HAP-1 (cell line): ENCODE data around the gene RALA.

Source experiments
- DNase-seq, 2 experiments: peaks; one replicate each; pipeline ENCODE4 v3.0.0-alpha.2; 2016 to 2020; ENCODE audit warnings: low spot score in 2 of 2
- H3K27me3 ChIP-seq: fragments of 250-450 bp; sonication (Bioruptor Pico); 2 replicates; pipeline ENCODE4 v1.5.1; 2020; ENCODE audit warnings: low read depth, mild to moderate bottlenecking, moderate library complexity
- H3K36me3 ChIP-seq: fragments of 250-450 bp; sonication (Bioruptor Pico); replicated peaks from 2 replicates; pipeline ENCODE4 v1.5.1; 2020; ENCODE audit warnings: mild to moderate bottlenecking
- H3K4me1 ChIP-seq: fragments of 250-450 bp; sonication (Bioruptor Pico); 2 replicates; pipeline ENCODE4 v1.5.1; 2020; ENCODE audit warnings: mild to moderate bottlenecking
- H3K4me3 ChIP-seq: fragments of 250-450 bp; sonication (Bioruptor Pico); 2 replicates; pipeline ENCODE4 v1.5.1; 2020; ENCODE audit warnings: mild to moderate bottlenecking, moderate library complexity
- H3K9me3 ChIP-seq: fragments of 250-450 bp; sonication (Bioruptor Pico); 2 replicates; pipeline ENCODE4 v1.5.1; 2020; ENCODE audit warnings: mild to moderate bottlenecking, moderate library complexity
- in situ Hi-C: fragments of 300-500 bp; cut with MboI; formaldehyde crosslinking; loops from 3 replicates; pipeline ENCODE4 v1.14.3; 2020; ENCODE audit warnings: low sequenced_read_pairs, inconsistent platforms, mixed read lengths

Gene RALA

GRCh38 chr7:39644170-39644569 is 20.8 kb downstream of the RALA start:
- DNase-seq = no peak
- Histone ChIP-seq H3K27me3 (no peaks in the 10 kb centered on the region), H3K4me1 (no peaks in the 10 kb centered on the region; the same call in 1 of the 2 replicates), H3K36me3 (no peaks in the 10 kb centered on the region), H3K4me3 (no peak overlapping the region), H3K9me3 (no peaks in the 10 kb centered on the region)
- in situ Hi-C loops = no loop called here

- no peaks in the 10 kb centered on the region for H3K9me3 ChIP-seq
These were observed 22.4 kb downstream of the RALA start for GRCh38 chr7:39645482-39646407.

GRCh38 chr7:39647816-39648215 is 24.4 kb downstream of the RALA start:
- Histone ChIP-seq H3K36me3 (no peaks in the 10 kb centered on the region), H3K9me3 (no peaks in the 10 kb centered on the region), H3K27me3 (no peaks in the 10 kb centered on the region), H3K4me3 (no peak overlapping the region), H3K4me1 (no peaks in the 10 kb centered on the region)
- DNase-seq = no peak
- in situ Hi-C loops = no loop called here

More at GRCh38 chr7:39645482-39646407, 22.4 kb downstream of the RALA start:
- Histone ChIP-seq H3K4me1 (no peaks in the 10 kb centered on the region; the same call in 1 of the 2 replicates), H3K36me3 (no peaks in the 10 kb centered on the region), H3K27me3 (no peaks in the 10 kb centered on the region), H3K4me3 (no peak overlapping the region)
- DNase-seq = no peak
- in situ Hi-C loops = no loop called here

- in situ Hi-C loops = no loop called here
- no peaks in the 10 kb centered on the region for H3K36me3 ChIP-seq
- H3K4me1 ChIP-seq = peaks cover 7% of the 10 kb centered on the region
- DNase-seq = no peak
- H3K4me3 ChIP-seq = no peak overlapping the region
- no peaks in the 10 kb centered on the region for H3K27me3 ChIP-seq
- H3K9me3 ChIP-seq = 0 out of 2 replicates have a peak, but pooled peaks cover 4% of the 10 kb centered on the region
These were observed 27.3 kb downstream of the RALA start for GRCh38 chr7:39650676-39651075.

GRCh38 chr7:39651265-39651664 is 27.9 kb downstream of the RALA start:
- in situ Hi-C loops = no loop called here
- Histone ChIP-seq H3K4me1 (peaks cover 11% of the 10 kb centered on the region), H3K27me3 (no peaks in the 10 kb centered on the region), H3K36me3 (no peaks in the 10 kb centered on the region), H3K9me3 (0 out of 2 replicates have a peak, but pooled peaks cover 4% of the 10 kb centered on the region), H3K4me3 (no peak overlapping the region)
- DNase-seq = no peak

GRCh38 chr7:39656415-39656814 is 33.0 kb downstream of the RALA start:
- Histone ChIP-seq H3K4me3 (no peak overlapping the region), H3K27me3 (no peaks in the 10 kb centered on the region), H3K9me3 (0 out of 2 replicates have a peak, but pooled peaks cover 4% of the 10 kb centered on the region), H3K4me1 (peaks cover 13% of the 10 kb centered on the region), H3K36me3 (no peaks in the 10 kb centered on the region; the same call in 1 of the 2 replicates)
- in situ Hi-C loops = no loop called here
- peak; percentile 16 to 83 for DNase-seq

GRCh38 chr7:39659356-39660013 is 36.1 kb downstream of the RALA start:
- Histone ChIP-seq H3K27me3 (no peaks in the 10 kb centered on the region), H3K4me3 (no peak overlapping the region), H3K36me3 (no peaks in the 10 kb centered on the region; the same call in 1 of the 2 replicates), H3K9me3 (peaks cover 11% of the 10 kb centered on the region), H3K4me1 (peaks cover 13% of the 10 kb centered on the region)
- DNase-seq = no peak
- in situ Hi-C loops = no loop called here

GRCh38 chr7:39661960-39662359 is 38.6 kb downstream of the RALA start:
- in situ Hi-C loops = no loop called here
- no peak for DNase-seq
- H3K9me3 ChIP-seq = peaks cover 8% of the 10 kb centered on the region
- H3K4me1 ChIP-seq = no peaks in the 10 kb centered on the region
- H3K27me3 ChIP-seq = no peaks in the 10 kb centered on the region
- no peaks in the 10 kb centered on the region; the same call in 1 of the 2 replicates for H3K36me3 ChIP-seq
- no peak overlapping the region for H3K4me3 ChIP-seq

GRCh38 chr7:39663263-39663662 is 39.9 kb downstream of the RALA start:
- in situ Hi-C loops = no loop called here
- Histone ChIP-seq H3K9me3 (peaks cover 8% of the 10 kb centered on the region), H3K27me3 (no peaks in the 10 kb centered on the region), H3K36me3 (no peaks in the 10 kb centered on the region; the same call in 1 of the 2 replicates), H3K4me1 (no peaks in the 10 kb centered on the region), H3K4me3 (no peak overlapping the region)
- DNase-seq = no peak

GRCh38 chr7:39664057-39664456 is 40.7 kb downstream of the RALA start:
- Histone ChIP-seq H3K4me3 (no peak overlapping the region), H3K27me3 (no peaks in the 10 kb centered on the region), H3K9me3 (peaks cover 8% of the 10 kb centered on the region), H3K4me1 (no peaks in the 10 kb centered on the region), H3K36me3 (no peaks in the 10 kb centered on the region; the same call in 1 of the 2 replicates)
- in situ Hi-C loops = no loop called here
- DNase-seq = no peak

GRCh38 chr7:39664585-39664984 is 41.2 kb downstream of the RALA start:
- in situ Hi-C loops = no loop called here
- no peaks in the 10 kb centered on the region; the same call in 1 of the 2 replicates for H3K36me3 ChIP-seq
- H3K4me3 ChIP-seq = no peak overlapping the region
- no peak for DNase-seq
- peaks cover 8% of the 10 kb centered on the region for H3K9me3 ChIP-seq
- H3K4me1 ChIP-seq = no peaks in the 10 kb centered on the region
- no peaks in the 10 kb centered on the region for H3K27me3 ChIP-seq

- in situ Hi-C loops = no loop called here
- Histone ChIP-seq H3K4me3 (no peak overlapping the region), H3K27me3 (no peaks in the 10 kb centered on the region), H3K9me3 (peaks cover 8% of the 10 kb centered on the region), H3K4me1 (no peaks in the 10 kb centered on the region), H3K36me3 (no peaks in the 10 kb centered on the region)
- DNase-seq = no peak
These were observed 43.2 kb downstream of the RALA start for GRCh38 chr7:39666562-39666961.

- H3K9me3 ChIP-seq = no peaks in the 10 kb centered on the region; the same call in 1 of the 2 replicates
- H3K4me3 ChIP-seq = no peak overlapping the region
- in situ Hi-C loops = no loop called here
- DNase-seq = no peak
- no peaks in the 10 kb centered on the region for H3K27me3 ChIP-seq
- no peaks in the 10 kb centered on the region for H3K36me3 ChIP-seq
- 0 out of 2 replicates have a peak, but pooled peaks cover 2% of the 10 kb centered on the region for H3K4me1 ChIP-seq
These were observed 44.1 kb downstream of the RALA start for GRCh38 chr7:39667341-39667923.
